ENCODE data around the gene CCDC27.
"Not testable (repeated sequence)": the region's sequence is repeated elsewhere in the genome, so short reads cannot be mapped to it uniquely, and the experiment has no call there.

The CCDC27 gene

DNA sequence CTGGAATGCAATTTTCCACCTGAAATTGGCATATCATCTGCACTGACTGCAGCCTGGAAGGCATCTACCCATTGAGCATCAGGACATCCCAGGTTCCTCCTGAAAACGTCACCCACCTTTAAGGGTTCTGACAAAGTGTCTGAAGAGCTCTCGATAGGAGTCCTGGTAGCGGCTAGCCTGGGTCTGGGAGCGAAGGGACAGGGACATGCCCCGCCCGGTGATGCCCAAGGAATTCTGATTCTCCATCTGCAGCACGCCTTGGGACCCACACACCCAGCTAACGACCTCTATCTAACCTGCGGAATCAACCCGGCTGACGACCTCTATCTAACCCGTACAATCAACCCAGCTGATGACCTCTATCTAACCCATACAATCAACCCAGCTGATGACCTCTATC is 13.3 kb upstream of the CCDC27 start:
- no peak for DNase-seq

DNA sequence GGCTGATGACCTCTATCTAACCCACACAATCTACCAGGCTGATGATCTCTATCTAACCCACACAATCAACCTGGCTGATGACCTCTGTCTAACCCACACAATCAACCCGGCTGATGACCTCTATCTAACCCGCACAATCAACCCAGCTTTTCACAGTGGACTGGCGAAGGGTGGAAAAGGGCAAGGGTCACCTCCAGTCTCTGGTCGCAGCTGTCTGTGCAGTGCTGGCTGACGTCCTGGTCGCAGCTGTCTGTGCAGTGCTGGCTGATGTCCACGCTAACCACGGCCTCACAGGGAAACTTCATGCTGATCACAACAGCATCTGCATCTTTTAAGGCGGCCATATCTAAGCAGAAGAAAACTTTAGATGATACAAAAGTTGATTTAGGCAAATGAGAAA is 12.2 kb upstream of the CCDC27 start:
- DNase-seq, result no peak

DNA sequence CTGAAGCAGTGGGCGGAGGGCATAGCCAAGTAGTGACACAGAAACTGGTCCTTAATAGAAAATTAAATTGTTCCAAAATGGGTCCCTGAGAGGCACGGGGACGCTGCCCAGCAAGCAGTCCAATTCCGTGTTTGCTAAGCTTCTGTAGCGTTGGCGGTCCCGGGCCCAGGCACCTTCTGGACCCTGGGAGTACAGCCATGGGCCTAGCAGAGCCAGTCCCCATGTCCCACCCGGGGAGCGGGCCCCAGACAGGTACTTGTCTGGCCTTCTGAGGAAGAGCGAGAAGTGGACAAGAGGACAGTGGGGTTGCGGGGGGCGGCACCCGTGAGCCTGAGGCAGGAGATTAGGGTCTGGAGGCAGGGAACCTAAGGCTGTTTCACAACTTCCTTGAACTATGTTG is 11.5 kb upstream of the CCDC27 start:
- DNase-seq, result no peak

DNA sequence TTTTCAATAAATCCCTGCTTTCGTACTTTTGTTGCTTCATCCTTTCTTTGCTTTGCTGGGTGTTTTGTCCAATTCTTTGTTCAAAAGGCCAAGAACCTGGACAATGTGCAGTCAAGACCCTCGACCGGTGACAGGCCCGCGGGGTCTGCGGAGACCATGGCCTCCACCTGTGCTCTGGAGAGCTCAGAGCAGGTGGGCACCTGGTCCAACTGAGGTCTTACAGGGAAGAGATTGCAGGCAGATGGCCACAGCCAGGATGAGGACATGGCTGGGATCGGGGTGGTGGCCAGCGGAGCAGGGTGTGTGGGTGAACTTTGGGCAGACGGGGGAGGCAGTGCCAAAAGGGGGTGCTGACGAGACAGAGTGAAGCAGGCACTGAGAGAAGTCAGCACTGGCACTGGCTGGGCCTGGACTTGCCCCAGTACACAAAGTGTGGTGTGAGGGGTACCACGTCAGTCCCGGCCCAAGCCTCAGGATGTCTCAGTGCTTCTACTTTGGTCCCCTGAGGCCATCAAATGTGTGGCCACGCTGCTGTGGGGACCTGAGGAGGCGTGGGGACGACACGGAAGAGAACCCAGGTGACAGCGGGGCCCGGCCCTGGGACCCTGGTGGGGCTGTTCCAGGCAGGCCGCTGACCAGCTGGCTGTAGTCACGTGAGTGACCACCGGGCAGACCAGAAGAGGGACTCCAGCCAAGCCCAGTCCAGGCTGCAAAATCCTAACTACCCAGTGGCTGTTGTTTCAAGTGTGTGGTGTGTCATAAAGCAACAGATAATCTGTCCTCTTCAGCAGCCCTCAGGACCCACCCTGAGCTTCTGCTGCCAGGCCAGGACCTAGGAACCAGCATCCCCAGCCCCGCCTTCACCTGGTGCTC is 10.4 kb upstream of the CCDC27 start:
- no peak for DNase-seq

DNA sequence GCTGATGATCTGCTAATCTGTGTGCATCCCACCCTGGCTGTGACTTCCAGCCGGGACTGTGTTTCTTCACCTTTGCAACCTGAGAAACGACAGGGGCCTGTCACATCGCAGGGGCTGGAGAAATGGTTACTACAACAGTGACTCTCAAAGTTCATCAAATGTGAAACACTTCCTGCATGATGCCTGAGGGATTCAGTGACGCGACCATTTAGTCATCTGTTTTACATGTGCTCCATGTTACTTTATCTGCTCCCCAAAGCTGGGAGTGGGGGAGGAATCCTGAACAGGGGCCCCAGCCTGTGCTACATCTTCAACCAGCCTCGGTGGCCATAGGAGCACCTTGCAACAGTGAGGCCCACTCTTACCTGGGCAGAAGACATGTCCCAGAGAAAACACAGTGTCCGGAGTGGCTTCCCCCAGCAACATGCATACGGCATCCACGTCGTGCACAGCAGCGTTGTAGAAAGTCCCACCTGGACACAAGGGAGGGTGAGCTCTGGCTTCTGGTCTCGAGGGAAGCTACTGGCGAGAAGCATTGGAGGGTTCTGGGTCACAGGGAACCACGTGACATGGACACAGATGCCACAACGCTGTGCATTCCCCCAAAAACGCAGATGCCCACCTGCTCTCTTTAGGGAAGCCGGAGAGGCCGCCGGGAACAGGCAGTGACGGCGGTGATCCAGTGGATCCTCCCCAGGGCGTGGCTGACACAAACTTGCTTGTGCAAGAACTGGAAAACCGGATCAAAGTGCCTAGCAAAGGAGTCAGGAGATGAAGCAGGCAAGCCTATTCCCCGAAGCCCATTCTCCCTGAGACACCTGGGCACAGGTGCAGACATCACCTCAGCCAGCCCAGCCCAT is 9.6 kb upstream of the CCDC27 start:
- no peak for DNase-seq

DNA sequence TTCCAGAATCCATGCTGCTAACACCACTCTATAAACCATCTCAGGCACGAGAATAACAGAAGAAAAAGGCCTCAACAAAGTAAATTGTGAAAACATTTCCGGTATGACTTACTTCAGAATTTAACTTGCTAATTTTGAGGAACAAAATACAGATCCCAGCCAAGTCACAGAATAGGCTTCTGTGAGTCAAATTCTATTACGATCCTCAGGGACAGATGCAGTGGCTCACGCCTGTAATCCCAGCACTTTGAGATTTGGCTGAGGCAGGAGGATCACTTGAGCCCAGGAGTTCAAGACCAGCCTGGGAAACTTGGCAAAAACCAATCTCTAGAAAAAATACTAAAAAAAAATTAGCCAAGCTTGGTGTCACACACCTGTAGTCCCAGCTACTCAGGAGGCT is 8.8 kb upstream of the CCDC27 start:
- DNase-seq, result no peak

DNA sequence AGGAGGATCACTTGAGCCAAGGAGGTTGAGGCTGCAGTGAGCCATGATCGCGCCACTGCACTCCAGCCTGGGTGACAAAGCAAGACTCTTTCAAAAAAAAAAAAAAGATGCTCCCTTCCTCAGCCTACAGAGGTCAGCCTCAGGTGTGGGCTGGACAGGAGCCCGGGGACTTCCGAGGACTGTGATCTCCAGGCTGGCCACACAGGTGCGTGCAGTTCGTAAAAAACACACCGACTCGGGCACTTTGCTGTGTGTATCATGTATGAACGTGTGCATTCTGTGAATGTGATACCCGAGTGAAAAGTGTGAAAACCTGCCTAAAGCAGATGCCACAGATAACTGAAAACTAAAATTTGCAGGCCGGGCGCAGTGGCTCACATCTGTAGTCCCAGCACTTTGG is 8.4 kb upstream of the CCDC27 start:
- DNase-seq, result no peak

DNA sequence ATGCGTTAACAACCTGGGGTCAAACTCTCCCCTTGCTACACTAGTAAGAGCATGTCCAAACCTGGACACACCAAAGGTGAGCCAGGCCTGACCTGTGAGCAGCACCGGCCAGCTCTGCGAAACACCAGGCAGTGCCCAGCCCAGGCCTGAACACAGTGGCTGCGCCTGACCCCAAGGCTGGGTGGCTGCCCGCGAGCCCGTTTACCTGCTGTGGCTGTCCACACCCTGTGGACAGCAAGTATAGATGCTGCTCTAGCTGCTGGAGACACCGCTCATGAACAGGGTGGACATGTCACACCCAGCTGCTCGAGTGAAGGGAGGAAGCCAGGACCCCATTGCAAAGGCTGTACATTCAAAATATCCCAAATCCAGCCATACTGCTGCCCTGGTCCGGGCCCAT is 7.6 kb upstream of the CCDC27 start:
- no peak for DNase-seq

DNA sequence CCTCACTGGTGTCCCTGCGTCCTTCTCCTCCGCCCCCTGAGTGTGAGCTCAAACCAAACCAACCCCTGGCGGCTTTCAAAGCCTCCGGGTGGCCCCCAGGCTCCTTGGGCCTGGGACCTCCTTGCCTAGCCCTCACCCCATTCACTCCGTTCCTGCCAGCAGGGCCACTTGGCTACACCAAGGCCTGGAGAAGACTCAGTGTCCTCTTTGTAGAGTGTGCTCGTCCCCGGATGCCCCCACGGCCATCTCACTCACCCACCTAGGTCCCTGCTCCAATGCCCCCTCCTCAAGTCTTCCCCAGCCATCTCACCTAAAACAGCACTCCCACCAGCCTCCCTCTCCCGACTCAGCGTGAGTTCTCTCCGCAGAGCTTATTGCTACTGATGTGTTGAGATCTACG is 7.2 kb upstream of the CCDC27 start:
- DNase-seq, result no peak

DNA sequence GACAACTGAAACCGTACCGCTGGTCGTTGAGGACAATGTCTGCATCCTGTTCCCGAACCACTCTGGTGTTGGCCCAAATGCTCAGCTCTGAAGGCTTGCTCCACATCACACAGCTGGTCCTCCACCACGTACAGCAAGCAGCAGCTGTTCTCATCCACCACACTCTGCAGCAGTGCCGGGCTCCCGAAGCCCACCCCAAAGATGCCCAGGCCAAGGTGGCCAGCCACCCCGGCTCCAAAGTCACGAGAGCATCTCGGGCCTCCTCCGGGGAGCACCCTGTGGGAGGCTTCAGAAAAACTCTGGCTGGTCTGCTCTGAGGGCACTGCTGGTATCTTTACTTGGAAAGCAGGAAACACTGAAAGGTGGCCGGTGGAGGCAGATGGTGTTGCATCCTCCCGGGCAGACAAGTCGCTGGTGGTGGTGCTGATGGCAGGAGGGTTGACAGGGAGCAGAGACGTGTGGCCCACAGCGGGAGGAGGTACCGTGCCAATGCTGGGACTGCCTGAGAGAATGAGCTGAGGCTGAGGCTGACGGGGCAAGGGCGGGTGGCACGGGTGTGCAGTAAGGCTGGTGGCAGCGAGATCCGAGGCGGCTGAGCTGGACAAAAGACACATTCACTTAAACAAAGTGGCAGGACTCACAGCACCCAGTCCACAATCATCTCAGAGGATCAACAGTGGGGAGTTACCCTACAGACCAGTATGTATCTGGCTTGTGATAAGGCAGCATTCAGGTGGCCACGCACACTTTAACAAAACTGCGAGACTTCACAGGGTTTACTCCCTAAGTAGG is 6.5 kb upstream of the CCDC27 start:
- DNase-seq, result peak; percentile 44

DNA sequence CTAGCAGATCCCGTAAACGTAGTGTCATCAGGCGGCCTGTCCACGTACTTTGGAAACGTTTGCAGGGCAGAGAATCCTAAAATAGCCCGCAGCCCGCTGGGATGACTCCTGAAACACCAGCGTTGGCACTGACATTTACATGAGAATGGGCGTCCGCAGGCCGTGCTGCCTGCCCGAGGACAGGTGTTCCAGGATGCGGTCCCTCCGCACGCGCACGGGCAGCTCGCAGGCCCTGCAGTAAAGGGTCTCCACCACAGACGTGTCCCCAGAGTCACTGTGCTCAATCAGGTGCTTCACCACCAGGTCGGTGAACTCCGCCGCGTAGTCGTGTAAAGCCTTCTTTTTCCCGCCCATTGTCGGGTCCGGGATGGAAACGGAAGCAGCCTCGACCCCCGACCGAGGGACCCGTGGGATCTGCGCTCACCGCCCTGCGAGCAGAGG is 5.8 kb upstream of the CCDC27 start:
- no peak for DNase-seq

DNA sequence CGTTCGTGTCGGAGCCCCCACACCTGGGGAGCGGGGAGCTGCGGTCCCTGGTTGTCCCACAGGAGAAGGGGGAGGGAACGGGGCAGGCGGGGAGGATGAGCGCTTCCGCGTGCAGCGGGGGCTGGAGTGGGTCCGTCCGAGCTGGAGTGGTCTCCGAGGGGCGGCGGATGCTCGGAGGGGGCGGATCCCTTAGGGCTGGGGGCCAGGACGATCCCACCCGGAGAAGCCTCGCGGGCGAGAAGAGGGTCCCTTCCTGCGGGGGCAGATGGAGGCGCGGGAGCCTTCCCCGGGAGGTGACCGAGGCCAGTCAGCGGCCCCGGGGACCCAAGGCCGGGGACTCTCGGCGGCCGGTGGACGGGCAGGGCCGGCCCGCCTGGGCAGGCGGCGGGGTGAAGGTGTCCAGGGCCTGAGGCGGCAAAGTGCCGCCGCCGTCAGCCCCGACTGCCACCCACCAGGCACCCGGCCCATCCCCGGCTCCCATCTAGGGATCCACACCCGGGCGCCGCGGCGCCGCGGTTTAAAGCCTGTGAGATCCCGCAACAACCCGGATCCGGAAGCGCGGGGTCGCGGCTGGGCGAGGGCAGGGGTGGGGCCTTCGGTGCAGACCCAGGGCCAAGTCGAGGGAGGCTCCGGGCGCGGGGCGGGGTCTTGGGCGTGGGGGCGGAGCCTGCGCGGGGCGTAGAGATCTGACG is 5.3 kb upstream of the CCDC27 start:
- DNase-seq, result peak; percentile 93

DNA sequence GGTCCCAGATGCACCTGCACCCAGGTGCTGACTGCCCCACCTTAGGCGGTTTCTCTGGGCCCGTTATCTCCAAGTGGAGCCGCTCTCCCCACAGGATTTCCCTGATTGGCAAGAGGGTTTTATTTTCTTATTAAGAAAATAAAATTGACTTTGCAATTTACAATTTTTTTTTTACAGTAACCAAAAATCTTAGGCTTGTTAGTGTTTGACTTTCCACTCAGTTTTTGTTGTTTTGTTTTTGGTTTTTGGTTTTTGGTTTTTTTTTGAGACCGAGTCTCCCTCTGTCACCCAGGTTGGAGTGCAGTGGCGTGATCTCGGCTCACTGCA is 4.8 kb upstream of the CCDC27 start:
- DNase-seq, result no peak

DNA sequence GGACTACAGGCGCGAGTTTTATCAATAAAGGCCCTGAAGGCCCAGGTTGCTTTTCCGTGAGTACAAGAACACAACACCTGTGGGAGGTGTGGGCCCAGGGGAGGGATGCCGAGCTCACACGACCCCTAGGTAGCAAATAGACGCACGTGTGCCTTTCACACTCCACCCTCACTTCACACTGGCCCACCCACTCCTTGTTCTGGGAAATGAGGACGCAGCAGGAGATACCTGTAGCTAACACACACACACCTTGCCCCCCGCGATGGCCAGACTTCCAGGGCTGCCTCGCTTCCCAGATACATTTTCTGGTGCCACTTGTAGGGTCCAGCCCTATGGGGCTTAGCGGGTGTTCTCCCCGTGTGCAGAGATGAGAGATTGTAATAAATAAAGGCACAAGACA is 4.3 kb upstream of the CCDC27 start:
- DNase-seq, result no peak

DNA sequence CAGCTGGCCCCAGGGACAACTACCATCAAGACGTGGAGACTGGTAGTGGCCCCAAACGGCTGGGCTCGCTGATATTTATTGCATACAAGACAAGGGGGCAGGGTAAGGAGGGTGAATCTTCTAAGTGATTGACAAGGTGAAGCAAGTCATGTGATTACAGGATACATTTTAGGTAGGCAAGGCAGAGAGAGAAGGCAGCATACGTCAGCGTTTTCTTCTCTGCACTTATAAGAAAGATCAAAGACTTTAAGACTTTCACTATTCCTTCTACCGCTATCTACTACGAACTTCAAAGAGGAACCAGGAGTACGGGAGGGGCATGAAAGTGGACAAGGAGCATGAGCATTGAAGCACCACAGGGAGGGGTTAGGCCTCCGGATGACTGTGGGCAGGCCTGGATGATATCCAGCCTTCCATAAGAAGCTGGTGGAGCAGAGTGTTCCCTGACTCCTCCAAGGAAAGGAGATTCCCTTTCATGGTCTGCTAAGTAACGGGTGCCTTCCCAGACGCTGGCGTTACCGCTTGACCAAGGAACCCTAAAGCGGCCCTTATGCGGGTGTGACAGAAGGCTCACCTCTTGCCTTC is 3.8 kb upstream of the CCDC27 start:
- DNase-seq, result not testable (repeated sequence)

DNA sequence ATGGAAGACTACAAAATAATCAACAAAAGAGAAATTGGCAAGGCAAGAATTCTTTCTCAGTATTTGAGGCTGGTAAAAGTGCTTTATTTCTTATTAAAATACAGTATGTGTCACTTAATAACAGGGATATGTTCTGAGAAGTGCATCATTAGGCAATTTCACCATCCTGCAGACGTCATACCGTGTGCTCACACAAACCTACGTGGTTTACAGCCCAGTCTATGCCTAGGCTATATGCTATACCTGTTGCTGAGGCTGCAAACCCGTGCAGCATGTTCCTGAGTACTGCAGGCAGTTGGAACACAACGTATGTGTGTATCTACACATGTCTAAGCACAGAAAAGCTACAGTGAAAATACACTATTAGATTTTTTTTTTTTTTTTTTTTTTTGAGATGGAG is 2.7 kb upstream of the CCDC27 start:
- no peak for DNase-seq

DNA sequence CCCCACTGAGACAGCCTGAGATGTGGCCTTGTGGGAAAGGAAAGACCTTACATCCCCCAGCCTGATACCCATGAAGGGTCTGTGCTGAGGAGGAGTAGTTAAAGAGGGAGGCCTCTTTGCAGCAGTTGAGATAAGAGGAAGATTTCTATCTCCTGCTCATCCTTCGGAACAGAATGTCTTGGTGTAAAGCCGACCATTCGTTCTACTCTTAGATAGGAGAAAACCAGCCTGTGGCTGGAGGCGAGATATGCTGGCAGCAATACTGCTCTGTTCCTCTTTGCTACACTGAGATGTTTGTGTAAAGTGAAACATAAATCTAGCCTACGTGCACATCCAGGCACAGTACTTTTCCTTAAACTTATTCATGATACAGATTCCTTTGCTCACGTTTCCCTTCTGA is 1.5 kb upstream of the CCDC27 start:
- peak; percentile 65 for DNase-seq

DNA sequence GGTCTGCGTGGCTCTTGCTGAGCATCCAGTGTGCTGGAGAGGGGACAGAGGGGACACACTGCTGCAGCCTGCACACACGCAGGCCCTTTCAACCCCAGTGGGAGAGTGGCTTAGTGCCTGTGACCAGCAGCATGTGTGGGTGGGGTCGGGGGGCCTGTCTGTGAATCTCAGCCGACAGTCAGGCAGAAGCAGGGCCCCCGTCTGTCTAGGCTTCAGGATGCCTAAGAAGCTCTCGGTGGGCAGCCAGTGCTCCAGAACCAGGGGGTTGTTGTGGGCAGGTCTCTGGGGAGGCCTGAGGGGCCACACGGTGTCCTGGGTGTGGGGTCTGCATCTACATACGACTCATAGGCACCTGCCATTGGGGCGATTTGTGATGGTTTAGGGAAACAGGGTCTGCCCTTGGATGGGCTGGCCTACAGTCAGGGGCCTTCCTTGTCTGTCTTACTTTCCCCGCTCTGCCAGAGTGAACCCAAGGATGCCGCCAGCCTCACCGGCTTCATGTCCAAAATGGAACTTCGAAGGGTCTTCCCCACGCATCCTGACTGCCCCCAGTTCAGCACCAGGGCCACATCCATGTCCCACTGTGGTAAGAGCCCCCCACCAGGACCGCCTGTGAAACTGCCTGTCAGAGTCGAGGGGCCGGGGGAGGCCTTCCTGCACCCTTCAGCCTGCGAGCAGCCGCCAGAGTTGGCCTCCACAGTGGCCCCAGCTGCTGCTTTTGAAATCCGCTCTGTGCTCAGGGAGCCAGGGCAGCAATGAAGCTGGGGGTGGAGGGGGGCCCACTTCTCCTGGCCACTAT is 1.6 kb downstream of the CCDC27 start:
- no peak for DNase-seq

DNA sequence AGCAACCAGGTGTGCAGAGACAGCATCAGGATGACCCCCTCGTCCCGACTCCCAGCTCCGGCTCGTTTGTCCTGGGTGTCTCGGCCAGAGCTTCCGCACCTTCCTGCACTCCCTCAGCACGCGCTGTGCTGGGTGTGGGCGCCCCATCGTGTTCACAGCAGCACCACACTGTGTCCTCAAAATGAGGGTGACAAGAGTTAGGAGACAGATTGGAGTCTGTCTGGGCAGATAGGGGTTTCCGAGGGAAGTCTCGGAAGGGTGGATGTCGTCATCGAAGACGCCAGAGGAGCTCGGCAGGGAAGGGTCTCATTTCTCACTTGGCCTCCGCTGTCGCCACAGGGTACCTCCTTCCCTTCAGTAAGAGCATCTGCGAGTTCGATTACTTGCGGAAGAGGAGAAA is 4.1 kb downstream of the CCDC27 start:
- no peak for DNase-seq

DNA sequence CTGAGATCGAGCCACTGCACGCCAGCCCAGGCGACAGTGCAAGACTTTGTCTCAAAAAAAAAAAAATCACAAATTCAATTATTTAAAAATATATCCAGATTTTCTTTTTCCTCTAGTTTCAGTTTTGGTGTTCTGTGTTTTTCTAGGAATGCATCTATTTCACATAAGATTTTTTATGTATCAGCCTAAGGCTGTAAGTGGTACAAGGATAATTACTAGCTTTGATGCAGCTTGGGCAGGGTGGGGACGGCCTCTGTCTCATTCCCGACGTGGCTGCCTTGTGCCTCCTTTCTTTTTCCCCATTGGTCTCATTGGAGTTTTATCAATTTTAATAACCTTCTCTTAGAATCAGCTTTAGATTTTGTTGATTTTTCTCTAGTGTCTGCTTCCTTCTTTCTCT is 6.9 kb downstream of the CCDC27 start:
- no peak for DNase-seq

DNA sequence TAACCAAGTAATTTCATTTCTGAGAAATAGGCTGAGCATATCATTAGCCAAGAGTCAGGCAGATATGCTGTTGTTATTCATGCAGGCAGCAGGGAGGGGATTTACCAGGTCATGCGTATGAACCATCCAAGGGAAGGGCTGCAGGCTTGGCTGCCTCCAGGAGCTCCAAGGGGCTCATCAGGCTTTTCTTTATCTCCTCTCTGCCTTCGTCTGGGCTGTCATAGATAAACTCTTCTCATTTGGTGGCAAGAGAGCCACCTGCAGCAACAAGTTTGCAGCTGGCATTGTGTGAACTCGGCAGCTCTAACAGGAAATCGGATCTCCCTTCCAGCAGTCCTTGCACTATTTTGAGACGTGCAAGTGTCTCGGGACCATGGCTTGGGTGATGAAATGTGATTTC is 7.5 kb downstream of the CCDC27 start:
- DNase-seq, result peak; percentile 79

Data from hematopoietic multipotent progenitor cell treated with erythropoietin and hydrocortisone succinate and interleukin-3 and kit ligand, for 4 days (in vitro differentiated cells).